GM03348 (cell line): ENCODE measurements around the gene TYW1.
"Not testable (repeated sequence)": the region's sequence is repeated elsewhere in the genome, so short reads cannot be mapped to it uniquely, and the experiment has no call there.

Experiments
- DNase-seq: peaks from one replicate; pipeline ENCODE4 v3.0.0; 2012; ENCODE audit warnings: low spot score

TYW1 gene, protein sequence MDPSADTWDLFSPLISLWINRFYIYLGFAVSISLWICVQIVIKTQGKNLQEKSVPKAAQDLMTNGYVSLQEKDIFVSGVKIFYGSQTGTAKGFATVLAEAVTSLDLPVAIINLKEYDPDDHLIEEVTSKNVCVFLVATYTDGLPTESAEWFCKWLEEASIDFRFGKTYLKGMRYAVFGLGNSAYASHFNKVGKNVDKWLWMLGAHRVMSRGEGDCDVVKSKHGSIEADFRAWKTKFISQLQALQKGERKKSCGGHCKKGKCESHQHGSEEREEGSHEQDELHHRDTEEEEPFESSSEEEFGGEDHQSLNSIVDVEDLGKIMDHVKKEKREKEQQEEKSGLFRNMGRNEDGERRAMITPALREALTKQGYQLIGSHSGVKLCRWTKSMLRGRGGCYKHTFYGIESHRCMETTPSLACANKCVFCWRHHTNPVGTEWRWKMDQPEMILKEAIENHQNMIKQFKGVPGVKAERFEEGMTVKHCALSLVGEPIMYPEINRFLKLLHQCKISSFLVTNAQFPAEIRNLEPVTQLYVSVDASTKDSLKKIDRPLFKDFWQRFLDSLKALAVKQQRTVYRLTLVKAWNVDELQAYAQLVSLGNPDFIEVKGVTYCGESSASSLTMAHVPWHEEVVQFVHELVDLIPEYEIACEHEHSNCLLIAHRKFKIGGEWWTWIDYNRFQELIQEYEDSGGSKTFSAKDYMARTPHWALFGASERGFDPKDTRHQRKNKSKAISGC

DNA sequence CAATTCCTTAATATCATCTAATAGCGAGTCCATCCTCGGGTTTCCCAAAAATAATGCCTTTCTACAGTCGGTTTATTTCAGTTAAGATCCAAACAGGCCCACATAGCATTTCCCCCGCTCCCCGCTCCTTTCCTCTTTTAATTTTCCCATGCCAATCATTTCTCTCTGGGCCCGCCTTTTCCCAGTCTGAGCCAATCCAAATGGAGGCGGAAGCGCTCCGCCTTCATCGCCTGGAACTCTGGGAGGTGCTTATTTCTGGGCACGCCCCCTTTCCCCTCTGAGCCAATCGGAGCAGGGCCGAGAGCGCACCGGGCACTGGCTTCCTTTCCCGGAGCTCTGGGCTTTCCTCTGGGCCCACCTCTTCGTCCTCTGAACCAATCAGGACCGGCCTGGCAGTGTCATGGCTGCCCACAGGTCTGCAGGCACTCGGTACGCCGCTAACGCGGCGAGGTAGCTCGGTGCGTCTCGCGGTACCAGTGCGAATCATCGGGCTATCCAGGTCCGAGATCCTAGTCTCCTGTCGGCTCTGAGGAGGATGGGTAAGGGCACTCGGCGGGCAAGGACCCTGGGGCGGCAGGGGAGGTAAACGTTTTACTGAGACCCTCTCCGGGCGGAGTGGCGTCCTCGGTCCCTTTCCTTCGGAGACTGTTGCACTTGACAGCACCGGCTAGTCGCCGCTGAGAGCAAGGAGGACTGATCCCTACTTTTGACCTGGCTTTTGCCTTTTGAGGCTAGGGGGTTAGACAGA is at the start of gene TYW1:
Gene TYW1 (plus strand): TSS at position 390 of the 748 bp plus-strand sequence. CDS start 146 bp downstream, at position 536.
- peak; percentile 90 for DNase-seq

DNA sequence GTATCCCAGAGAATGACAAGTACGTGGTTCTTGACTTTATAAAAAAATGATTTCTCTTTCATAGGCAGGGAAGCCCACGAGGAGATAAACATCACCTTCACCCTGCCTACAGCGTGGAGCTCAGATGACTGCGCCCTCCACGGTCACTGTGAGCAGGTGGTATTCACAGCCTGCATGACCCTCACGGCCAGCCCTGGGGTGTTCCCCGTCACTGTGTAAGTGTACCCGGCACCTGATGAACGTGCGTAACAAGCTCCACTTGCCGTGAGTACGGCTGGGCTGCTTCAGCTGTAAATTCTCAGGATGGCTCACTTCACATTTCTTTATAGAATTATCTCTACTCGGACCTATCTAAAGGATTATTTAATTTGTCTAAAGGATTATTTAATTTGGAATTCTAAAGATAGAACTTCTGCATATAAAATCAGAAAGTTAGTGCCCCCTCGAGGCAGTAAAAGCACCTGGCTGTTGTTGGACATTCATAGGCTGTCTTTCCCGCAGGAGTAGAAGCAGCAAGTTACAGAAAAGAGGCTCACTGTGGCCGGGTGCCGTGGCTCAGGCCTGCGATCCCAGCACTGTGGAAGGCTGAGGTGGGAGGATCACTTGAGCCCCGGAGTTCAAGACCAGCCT is 48.0 kb upstream of the TYW1 start:
- DNase-seq: no peak

DNA sequence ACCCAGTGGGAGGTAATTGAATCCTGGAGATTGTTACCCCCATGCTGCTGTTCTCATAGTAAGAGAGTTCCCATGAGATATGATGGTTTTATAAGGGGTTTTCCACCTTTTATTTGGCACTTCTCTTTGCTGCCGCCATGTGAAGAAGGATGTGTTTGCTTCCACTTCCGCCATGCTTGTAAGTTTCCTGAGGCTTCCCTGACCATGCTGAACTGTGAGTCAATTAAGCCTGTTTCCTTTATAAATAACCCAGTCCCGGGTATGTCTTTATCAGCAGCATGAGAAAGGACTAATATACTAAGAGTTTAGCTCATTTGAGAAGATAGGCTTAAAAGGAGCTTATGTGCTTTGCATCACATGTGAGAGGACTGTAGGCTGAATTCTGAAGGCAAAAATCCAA is 46.3 kb upstream of the TYW1 start:
- no peak for DNase-seq

DNA sequence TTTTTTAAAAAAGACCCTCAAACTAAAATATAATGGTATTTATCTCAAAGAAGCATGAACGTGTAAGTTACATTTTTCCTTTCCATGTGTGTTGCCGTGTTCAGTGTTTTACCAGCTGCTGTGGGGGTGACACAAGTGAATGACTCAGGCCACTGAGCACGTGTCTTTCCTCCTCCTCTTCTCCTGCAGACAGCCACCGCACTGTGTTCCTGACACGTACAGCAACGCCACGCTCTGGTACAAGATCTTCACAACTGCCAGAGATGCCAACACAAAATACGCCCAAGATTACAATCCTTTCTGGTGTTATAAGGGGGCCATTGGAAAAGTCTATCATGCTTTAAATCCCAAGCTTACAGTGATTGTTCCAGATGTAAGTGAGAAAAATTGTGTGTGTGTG is 45.9 kb upstream of the TYW1 start:
- DNase-seq: no peak

DNA sequence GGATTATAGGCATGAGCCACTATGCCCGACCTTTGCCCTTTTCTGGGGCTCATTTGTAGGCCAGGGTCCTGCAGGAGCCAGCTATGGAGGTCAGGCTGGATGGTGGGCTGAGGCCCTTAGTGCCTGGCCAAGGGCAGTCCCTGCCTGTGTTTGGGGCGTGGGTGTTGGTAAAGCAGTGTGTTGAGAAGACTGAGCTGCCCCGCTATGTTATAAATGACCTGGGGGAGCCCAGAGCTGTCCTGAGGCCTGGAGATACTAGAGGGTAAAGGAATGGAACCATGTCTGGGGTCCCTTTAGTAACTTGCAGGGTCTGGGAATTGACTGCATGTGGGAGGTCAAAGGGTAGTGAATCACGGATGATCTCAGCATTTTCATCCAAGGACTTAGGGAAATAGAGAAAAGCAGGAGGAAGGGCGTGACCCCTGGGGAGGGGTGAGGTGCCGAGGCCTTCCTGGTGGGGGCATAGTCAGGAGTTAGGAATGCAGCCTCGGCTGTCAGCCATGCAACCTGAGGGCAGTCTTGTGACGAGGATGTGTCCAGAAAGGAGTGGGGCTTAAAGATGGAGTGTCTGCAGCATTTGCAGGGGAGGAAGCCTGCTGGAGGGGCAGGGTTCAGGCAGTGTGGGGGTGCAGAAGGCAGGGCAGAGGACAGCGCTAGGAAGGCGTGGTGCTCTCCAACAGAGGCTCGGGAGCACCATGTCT is 44.1 kb upstream of the TYW1 start:
- peak; percentile 80 for DNase-seq

DNA sequence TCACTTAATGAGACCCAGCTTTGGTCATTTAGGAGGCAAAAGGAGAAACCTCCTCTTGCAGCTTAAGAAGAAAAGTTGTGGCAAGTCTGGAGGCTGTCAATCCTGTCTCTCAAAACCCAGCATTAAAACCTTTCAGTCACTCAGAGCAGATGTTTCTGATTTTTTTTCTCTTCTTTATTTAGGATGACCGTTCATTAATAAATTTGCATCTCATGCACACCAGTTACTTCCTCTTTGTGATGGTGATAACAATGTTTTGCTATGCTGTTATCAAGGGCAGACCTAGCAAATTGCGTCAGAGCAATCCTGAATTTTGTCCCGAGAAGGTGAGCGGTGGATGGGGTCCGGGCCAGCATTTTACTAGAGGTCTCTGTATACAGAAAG is 43.6 kb upstream of the TYW1 start:
- DNase-seq: no peak

DNA sequence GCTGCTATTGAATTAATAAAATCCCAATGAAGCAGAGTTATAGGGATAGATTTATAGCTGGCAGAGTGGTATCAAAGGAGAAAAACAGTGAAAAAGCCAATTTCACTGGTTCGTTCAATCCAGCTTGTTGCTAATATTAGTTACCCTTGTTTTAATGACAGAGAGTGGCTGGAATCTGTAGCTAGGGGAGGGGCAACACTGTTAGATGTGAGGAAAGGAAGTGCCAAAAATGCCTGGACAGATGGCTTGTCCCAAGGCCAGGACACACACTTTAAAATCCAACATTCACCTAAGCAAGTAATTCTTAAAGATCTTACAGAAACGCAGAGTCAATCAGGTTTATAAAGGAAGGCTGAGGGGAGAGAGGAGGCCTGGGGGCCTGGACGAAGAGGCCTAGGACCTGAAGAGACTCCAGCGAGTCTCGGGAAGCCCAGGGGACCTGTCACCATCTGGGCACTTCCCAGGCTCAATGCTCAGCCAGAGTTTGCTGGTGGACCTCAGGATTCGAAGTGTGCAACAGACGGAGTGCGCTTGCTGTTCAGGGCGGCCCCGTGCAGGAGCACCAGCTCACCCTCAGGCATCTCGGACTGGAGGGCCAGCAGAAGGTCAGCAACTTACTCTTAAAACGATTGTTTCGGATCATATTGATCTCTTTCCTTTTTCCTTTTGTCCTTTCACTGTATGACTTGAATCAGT is 38.9 kb upstream of the TYW1 start:
- DNase-seq: peak; percentile 57

DNA sequence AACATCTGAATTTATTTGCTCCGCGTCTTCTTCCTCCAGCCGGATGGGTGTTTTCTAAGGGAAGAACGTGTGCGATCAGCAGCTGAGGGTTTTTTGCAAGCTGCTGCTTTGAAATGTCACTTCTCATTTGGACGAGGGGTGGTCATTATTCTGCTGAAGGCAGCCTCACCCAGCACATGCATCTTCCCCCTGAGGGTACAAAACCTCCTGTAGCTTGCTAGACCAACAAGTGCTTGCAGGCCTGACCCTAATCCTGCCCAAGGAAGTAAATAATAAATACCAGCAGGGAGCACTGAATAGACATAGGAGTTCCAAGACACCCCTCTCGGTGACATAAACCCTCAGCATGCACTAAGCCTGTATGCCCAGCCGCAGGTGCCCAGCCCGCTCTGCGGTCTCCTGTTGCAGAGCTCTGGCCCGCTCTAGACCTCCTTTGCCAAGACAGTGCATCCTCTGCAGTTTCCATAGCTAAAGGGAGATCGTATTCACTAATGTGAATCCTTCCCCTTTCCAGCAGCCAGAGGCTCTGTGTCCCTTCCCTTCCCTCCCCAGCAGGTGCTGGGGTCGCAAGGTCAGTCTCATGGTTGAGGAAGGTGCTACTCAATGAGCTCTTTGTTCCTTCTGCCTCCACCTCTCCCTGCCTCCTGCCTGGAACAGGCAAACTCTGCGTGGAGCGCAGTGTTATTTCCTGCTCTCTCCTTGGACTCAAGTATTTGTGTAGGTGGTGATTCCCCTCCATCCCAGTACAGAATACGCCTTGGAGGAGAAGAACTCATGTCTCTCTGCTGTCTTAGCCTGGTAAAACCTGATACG is 37.9 kb upstream of the TYW1 start:
- no peak for DNase-seq

DNA sequence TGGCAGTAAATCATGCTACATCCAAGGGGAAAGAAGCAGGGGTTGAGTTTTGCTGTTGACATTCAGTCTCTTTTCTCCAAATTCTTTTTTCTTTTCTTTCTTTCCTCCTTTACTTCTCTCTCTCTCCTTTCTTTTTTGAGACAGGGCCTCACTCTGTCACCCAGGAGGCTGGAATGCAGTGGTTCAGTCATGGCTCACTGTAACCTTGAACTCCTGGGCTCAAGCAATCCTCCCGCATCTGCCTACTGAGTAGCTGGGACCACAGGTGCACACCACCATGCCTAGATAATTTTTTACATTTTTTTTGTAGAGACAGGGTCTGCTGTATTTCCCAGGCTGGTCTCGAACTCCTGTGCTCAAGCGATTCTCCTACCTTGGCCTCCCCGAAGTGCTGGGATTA is 36.4 kb upstream of the TYW1 start:
- no peak for DNase-seq

DNA sequence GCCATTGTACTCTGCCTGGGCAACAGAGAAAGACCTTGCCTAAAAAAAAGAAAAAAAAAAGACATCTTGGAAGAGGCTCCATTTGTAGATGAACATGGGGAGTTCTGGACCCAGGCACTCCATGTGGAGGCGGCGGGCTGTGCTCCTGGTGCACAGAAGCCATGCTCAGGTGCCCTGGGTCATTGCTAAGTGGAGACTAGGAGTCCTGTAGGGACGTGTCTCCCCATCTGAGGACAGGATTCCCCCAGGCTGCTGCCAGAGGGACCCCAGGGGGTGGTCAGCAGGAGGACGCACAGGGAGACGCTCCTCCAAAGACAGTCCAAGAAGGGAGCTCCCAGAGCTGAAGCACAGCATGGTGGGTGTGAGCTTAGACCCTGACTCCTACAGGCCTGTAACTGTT is 35.5 kb upstream of the TYW1 start:
- no peak for DNase-seq

DNA sequence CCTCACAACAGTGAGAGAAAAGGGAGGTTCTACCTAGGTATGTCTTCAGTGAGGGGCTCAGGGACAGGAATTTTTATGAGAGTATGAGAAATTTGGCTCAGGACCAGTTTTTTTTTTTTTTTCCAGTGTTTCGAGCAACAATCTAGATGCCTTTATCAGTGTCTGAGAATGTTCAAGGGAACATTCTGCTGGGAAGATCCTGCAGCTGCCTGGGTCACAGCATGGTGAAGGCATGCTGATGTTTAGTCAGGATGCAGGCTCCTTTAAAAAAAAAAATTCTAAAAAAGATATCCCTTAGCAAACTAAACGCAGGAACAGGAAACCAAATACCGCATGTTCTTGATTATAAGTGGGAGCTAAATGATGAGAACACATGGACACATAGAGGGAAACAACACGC is 32.2 kb upstream of the TYW1 start:
- DNase-seq: no peak

DNA sequence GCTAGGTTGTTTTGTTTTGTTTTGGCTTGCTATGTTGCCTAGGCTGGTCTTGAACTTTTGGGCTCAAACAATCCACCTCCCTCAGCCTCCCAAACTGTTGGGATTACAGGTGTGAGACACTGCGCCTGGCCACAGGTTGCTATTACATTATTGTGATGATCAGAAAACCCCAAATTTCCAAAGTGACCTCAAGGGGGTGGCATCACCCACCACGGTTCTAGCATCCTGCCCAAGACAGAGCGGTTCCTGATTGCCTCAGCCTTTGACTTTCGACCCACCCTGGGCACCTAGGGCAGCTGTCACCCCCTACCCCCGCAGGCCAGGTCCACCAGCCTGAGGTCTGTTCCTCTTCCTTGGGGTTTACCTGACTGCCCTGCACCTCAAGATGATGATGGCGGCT is 29.6 kb upstream of the TYW1 start:
- DNase-seq: no peak

DNA sequence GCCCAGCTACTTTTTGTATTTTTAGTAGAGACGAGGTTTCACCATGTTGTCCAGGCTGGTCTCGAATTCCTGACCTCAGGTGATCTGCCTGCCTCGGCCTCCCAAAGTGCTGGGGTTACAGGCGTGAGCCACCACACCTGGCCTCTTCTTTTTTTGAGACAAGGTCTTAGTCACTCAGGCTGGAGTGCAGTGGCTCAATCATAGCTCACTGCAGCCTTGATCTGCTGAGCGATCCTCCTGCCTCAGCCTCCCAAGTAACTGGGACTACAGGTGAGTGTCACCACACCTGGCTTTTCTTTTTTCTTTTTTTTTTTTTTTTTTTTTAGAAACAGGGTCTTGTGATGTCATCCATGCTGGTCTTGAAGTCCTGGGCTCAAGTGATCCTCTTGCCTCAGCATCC is 27.6 kb upstream of the TYW1 start:
- DNase-seq: not testable (repeated sequence)

DNA sequence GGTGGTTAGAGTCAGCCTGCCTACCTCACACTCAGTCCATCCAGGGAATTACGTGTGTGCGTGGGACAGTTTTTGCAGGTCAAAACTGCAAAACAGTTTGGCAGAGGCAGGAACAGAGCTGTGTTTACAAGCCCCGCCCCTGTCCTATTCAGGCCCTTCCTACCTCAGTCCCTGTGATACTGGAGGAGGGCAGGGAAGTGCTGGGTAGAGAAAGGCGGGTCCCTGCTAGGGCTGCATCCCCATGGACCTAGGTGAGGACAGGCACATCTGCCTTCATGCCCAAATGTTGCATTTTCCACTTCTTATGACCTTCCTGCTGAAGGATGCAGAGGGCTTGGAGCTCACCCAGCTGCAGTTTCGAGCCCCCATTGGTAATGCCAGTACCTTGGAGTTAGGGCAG is 26.3 kb upstream of the TYW1 start:
- DNase-seq: no peak

DNA sequence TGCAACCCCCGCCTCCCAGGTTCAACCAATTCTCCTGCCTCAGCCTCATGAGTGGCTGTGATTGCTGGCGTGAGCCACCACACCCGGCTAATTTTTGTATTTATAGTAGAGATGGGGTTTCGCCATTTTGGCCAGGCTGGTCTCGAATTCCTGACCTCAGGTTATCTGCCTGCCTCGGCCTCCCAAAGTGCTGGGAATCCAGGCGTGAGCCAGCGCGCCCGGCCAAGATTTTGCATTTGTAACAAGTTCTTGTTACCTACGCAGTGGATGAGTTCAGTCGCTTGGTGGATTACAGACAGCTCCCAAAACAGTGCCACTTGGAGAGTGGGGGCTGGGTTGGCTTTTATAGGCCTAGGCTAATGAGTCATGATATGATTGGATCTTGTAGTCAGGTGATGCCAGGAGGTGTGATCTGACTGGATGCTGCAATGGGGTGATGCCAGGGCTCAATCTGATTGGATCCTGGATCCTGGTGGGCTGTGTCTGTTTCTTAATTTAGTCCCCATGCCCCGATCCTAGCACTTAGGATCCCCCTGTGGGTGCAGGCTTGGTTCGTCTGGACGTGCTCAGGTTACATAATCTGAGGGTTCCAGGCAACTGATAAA is 21.5 kb upstream of the TYW1 start:
- no peak for DNase-seq

DNA sequence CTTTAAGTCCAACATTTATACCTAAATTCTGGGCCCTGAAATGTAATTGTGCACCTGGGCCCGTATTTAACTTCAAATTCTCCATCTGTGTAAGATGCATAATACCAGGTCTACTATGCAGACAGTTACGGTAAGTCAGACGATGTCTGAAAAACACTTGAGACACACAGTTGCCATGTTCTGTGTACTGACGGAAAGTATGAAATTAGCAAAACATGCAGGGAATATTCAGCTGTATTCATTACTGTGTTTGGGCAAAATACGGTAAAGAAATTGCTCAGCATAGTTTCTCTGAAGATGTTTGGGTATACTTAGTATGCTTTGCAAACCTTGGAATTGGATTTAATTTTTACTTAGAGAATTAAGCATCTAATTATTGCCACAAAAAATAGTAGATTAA is 18.3 kb upstream of the TYW1 start:
- DNase-seq: not testable (repeated sequence)

DNA sequence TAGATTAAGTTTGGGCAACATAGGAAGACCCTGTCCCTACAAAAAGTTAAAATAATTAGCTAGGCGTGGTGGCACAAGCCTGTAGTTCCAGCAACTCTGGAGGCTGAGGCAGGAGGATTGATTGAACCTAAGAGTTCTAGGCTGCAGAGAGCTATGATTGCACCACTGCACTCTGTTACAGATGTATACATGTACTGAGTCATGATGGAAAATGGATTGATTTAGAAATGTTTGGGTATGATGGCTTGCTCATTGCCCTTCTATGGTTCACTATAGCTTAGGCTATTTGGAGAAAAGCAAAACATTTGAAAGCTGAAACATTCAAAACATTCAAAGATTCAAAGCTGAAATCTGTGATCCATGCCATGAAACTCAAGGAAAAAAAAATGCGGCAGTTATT is 17.6 kb upstream of the TYW1 start:
- not testable (repeated sequence) for DNase-seq

DNA sequence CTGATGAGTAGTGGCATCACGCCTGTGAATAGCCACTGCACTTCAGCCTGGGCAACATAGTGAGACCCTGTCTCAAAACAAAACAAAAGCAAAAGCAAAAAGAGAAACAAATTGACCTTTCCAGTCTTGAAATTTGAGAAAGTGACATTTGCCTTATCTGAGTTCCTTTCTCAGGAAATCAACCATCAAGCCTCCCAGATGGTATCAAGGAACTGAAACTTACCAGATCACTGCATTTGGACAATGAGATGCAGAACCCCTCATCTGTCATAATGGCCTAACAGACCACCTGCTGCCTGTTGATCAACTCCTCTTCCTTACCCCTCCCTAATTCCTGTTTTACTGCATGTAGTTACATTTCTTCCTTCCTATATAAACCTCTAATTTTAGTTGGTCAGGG is 16.3 kb upstream of the TYW1 start:
- DNase-seq: not testable (repeated sequence)

DNA sequence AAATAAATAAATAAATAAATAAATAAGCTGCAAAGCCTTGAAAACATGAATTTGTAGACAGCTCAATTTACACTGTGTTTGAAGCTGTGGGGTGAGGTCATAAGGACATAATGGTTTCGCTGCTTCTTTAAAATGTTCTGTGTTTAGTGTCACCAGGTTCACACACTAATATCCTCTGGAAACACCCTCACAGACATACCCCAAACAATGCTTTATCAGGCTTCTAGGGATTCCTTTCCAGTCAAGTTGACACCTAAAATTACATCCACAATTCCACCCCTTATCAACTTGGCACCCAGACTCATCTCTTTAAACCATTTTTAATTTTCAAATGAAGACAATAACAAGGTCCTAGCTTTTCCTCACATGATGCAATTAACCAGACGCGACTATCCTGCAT is 7.1 kb upstream of the TYW1 start:
- DNase-seq: not testable (repeated sequence)

DNA sequence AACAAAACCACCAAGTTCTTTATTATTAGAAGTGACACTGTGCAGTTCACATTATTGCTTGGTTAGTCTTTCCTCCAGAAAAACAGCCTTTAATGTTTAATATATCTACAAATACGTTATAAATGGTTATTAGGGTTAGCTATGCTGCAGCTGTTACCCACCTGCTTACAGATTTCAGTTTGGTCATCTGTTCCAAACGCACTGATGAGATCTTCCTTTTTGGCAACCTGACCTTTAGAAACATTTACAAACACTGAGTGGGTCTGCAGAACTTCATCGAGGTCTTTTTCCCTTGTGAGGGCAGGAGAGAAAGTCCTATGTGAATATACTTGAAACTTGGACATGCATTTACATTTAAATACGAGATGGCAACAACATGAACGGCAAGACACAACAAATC is 2.6 kb upstream of the TYW1 start:
- DNase-seq: not testable (repeated sequence)
